Fibroblast of mammary gland (primary cell): ENCODE results near the gene FSIP1.

Experiments used
- DNase-seq: peaks from one replicate; pipeline ENCODE4 v3.0.0-alpha.2; 2010; ENCODE audit warnings: low read depth
- H3K4me3 ChIP-seq: 2 replicates; pipeline ENCODE4 v1.5.1; 2011; ENCODE audit warnings: low read depth, mild to moderate bottlenecking, low read length, moderate library complexity; ENCODE audit not compliant: control insufficient read depth
- CTCF ChIP-seq: conservative IDR thresholded peaks from 2 replicates; pipeline ENCODE4 v1.5.1; 2011; ENCODE audit warnings: low read depth, low read length, inconsistent platforms; ENCODE audit not compliant: control insufficient read depth, insufficient read depth

The FSIP1 gene

DNA sequence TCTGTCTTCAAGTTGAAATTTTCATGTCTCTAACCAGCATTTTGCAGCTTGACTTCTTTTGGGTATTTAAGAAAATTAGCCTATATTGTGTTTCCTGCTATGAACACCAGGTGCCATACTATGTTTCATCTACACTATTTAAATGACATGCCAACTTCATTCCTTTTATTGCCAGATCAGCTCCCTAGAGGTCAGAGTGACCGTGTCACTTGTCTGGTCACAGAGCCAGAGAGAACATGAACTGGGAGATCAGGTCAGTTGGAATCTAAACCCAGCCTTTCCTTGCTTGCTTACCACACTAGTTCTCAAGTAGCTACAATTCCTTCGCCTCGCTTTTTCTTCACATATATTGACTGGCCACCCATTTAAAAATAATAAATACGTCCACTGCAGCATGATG, 114.2 kb downstream of the FSIP1 start:
- no peak for TF ChIP-seq CTCF
- no peak overlapping the region for H3K4me3 ChIP-seq
- no peak for DNase-seq

- H3K4me3 ChIP-seq = no peak overlapping the region
- no peak for TF ChIP-seq CTCF
- DNase-seq = no peak
Measured at GRCh38 chr15:39667382-39668127, 115.1 kb downstream of the FSIP1 start.

GRCh38 chr15:39666677-39667076, 116.0 kb downstream of the FSIP1 start:
- no peak overlapping the region for H3K4me3 ChIP-seq
- TF ChIP-seq CTCF = no peak
- DNase-seq = no peak

DNA sequence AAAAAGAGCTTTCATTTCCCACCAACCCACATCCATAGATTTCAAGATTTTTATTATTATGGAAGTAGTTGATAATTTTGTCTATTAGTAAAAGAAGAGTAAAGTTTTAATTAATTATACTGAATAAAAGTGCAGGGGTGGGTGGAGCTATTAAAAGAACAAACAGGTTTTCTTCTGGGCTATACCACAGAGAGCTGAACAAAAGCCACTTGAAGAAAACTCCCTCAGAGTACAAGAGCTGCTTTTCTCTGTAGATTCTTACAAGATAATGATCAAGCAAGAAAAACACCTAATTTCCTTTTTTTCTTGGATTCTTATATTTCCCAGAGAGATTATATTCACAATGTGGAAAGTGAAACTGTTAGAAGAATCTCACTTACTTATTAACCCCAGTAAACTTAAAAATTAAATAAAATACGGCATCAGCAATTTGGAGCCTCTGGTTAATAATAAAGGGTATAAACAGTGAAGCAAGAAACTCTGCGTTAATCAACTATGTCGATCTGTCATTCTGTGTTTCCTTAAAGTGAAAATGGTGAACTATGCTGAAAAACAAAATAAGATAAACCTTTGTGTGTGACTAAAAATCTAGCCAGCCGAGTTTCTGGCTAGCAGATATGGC, 116.9 kb downstream of the FSIP1 start:
- no peak overlapping the region for H3K4me3 ChIP-seq
- TF ChIP-seq CTCF = no peak
- no peak for DNase-seq

DNA sequence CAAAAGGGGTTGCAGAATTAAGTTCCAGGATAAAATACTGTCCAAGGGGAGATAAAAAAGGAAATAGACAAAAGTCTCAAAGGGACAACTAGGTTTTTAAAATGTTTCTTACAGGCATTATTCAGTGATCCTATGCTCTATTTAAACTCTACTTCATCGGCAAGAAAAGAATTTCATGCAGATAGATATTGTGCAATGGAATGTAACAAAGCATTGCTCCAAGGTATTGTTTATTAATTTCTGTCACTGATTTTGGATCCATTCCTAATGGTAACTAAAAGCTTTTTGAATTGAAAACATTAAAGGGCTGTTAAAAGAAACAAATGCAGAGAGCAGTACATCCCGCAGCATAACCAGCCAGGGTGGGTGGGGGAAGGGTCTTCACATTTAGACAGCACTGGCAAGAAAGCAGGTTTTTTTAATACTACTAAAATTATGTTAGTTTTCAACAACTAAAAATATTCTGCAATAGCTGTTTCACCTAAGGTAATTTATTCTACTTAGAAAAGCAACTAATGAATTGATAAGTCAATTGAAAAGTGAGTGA, 118.9 kb downstream of the FSIP1 start:
- no peak overlapping the region for H3K4me3 ChIP-seq
- no peak for TF ChIP-seq CTCF
- DNase-seq = no peak

DNA sequence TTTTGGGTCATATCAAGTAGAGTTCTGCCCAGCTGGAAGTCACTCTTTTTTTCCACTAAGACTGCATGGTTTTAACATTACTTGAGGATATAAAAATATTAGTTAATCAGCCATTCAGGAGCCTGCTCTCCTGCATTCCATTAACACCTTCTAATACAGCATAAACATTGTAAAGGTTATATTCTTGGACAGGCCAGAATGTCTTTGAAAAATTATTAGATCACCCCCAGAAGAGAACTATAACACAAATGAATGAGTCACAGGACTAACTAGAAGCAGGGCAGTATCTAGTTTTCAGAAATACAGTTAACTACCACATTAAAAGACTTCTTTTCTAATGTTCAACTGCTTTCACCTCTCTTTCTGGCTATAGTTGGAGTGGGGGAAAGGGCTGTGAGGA, 120.9 kb downstream of the FSIP1 start:
- no peak overlapping the region for H3K4me3 ChIP-seq
- TF ChIP-seq CTCF = no peak
- no peak for DNase-seq
